Adipose tissue (tissue), 3 donors: Measurements from ENCODE around the gene TIMM17A. TPM values are rescaled to one million over a fixed set of nuclear protein-coding genes. Genes with fewer than 3 reads are reported as not detected.

Source experiments
- polyA plus RNA-seq, 3 donors: library from polyadenylated mRNA; stranded (reverse); fragments of 200-250 nt; gene quantifications; one replicate each; pipeline ENCODE4 v1.2.3, GENCODE V29; 2013
- donor health status: healthy with polysubstance abuse.
- donor health status: Bipolar disorder and iron deficiency.
- donor health status: healthy.

TIMM17A gene
- polyA plus RNA-seq, 3 donors = 19.2 to 44.6 (median 38.0) TPM

Other genes with a start within 250 kb of the TIMM17A start
- gene IPO9, start 126.3 kb upstream of the TIMM17A start, polyA plus RNA-seq = 10 to 100 TPM in 2 of 3 donors, 1 to 10 TPM in 1; 7.2 to 20.9 (median 14.2) TPM
- gene SHISA4, start 66.6 kb upstream of the TIMM17A start, polyA plus RNA-seq = 10 to 100 TPM in 2 of 3 donors, 1 to 10 TPM in 1; 7.3 to 20.9 (median 11.0) TPM
- gene LMOD1, start 9.0 kb upstream of the TIMM17A start, polyA plus RNA-seq = 100 to 1,000 TPM in 1 of 3 donors, 10 to 100 TPM in 1, 1 to 10 TPM in 1; 3.3 to 102 (median 21.8) TPM
- 10 to 100 TPM; 22.3 to 49.8 (median 29.6) TPM for gene RNPEP, start 27.1 kb downstream of the TIMM17A start, polyA plus RNA-seq
- 100 to 1,000 TPM in 1 of 3 donors, 10 to 100 TPM in 1, 1 to 10 TPM in 1; 2.2 to 222 (median 16.5) TPM for gene ELF3, start 55.1 kb downstream of the TIMM17A start, polyA plus RNA-seq
- gene GPR37L1, start 167.4 kb downstream of the TIMM17A start, polyA plus RNA-seq = under 1 TPM in 2 of 3 donors, not detected in 1; 0.01 to 0.03 TPM
- gene ARL8A, start 189.2 kb downstream of the TIMM17A start, polyA plus RNA-seq = 10 to 100 TPM; 14.3 to 36.4 (median 31.0) TPM
- gene PTPN7, start 205.1 kb downstream of the TIMM17A start, polyA plus RNA-seq = 1 to 10 TPM in 2 of 3 donors, under 1 TPM in 1; 0.47 to 2.9 (median 1.1) TPM
- gene LGR6, start 238.3 kb downstream of the TIMM17A start, polyA plus RNA-seq = 1 to 10 TPM in 1 of 3 donors, under 1 TPM in 2; 0.05 to 1.0 (median 0.28) TPM